Measurements from ENCODE around the gene PCDH15.

- TF ChIP-seq CTCF (conservative IDR thresholded peaks at IDR 0.05; ENCODE audit: low read length) (no peak), EZH2phosphoT487 (IDR thresholded peaks at IDR 0.05; ENCODE audit: borderline replicate concordance) (no peak)
Observed at GRCh38 chr10:54653518-54653917, 147.5 kb downstream of the PCDH15 start.

All from Loucy (cell line).